Neuronal stem cell (in vitro differentiated cells): ENCODE measurements around the gene SPACDR.

Experiments
- DNase-seq: peaks from one replicate; pipeline ENCODE4 v3.0.0-alpha.2; 2013; ENCODE audit warnings: low spot score
- H2AFZ ChIP-seq: one replicate; pipeline ENCODE4 v1.6.1; 2013; ENCODE audit warnings: mild to moderate bottlenecking, low read length, inconsistent platforms
- H2AK5ac ChIP-seq: 2 replicates; pipeline ENCODE4 v1.6.1; 2013; ENCODE audit warnings: low read depth, mild to moderate bottlenecking, inconsistent platforms, low read length, moderate library complexity, mixed read lengths
- H2BK120ac ChIP-seq: 2 replicates; pipeline ENCODE4 v1.6.1; 2013; ENCODE audit warnings: low read depth, mild to moderate bottlenecking, inconsistent platforms, low read length, moderate library complexity, mixed read lengths
- H2BK12ac ChIP-seq: one replicate; pipeline ENCODE4 v1.6.1; 2013; ENCODE audit warnings: low read length, inconsistent platforms
- H2BK15ac ChIP-seq: 2 replicates; pipeline ENCODE4 v1.6.1; 2013; ENCODE audit warnings: mild to moderate bottlenecking, low read length, inconsistent platforms, mixed read lengths
- H2BK5ac ChIP-seq: one replicate; pipeline ENCODE4 v1.6.1; 2013; ENCODE audit warnings: inconsistent platforms, mild to moderate bottlenecking, low read length, moderate library complexity
- H3K14ac ChIP-seq: one replicate; pipeline ENCODE4 v1.6.1; 2013; ENCODE audit warnings: low read length, inconsistent platforms
- H3K18ac ChIP-seq: 2 replicates; pipeline ENCODE4 v1.6.1; 2013; ENCODE audit warnings: low read length, inconsistent platforms
- H3K23ac ChIP-seq: 2 replicates; pipeline ENCODE4 v1.6.1; 2013; ENCODE audit warnings: low read depth, mild to moderate bottlenecking, mixed read lengths, low read length, inconsistent platforms; ENCODE audit not compliant: poor library complexity
- H3K27ac ChIP-seq: replicated peaks from 3 replicates; pipeline ENCODE4 v1.5.1; 2013; ENCODE audit warnings: low read length, inconsistent platforms
- H3K27me3 ChIP-seq, 3 experiments: 2 replicates each; pipeline ENCODE4 v1.6.1; 2013; ENCODE audit warnings: low read length in 3 of 3, mild to moderate bottlenecking in 2 of 3, inconsistent platforms in 1 of 3, low read depth in 1 of 3, mixed read lengths in 1 of 3, moderate library complexity in 1 of 3; ENCODE audit not compliant: control insufficient read depth in 3 of 3, insufficient read depth in 3 of 3
- H3K36me3 ChIP-seq, 2 donors: replicated peaks in 1 of 2; 2 replicates each; pipeline ENCODE4 v1.6.1; 2013; ENCODE audit warnings: low read length in 2 of 2; ENCODE audit not compliant: control insufficient read depth in 2 of 2, insufficient read depth in 2 of 2
- H3K4ac ChIP-seq: 2 replicates; pipeline ENCODE4 v1.6.1; 2013; ENCODE audit warnings: inconsistent platforms, mild to moderate bottlenecking, low read length, moderate library complexity
- H3K4me1 ChIP-seq, 2 donors: 1 replicate in 1 of 2; 2 replicates in 1 of 2; pipeline ENCODE4 v1.6.1; 2013; ENCODE audit warnings: low read length in 2 of 2, low read depth in 1 of 2; ENCODE audit not compliant: control insufficient read depth in 2 of 2, insufficient read depth in 1 of 2
- H3K4me2 ChIP-seq: one replicate; pipeline ENCODE4 v1.6.1; 2013; ENCODE audit warnings: mild to moderate bottlenecking, low read length, inconsistent platforms; ENCODE audit not compliant: insufficient read depth, poor library complexity, severe bottlenecking
- H3K4me3 ChIP-seq, 2 donors: 2 replicates each; pipeline ENCODE4 v1.5.1; 2013; ENCODE audit warnings: low read length in 2 of 2, mild to moderate bottlenecking in 2 of 2, inconsistent platforms in 1 of 2, moderate library complexity in 1 of 2
- H3K79me1 ChIP-seq: one replicate; pipeline ENCODE4 v1.6.1; 2013; ENCODE audit warnings: low read depth, mild to moderate bottlenecking, inconsistent platforms, low read length, moderate library complexity
- H3K9ac ChIP-seq: one replicate; pipeline ENCODE4 v1.6.1; 2013; ENCODE audit warnings: mild to moderate bottlenecking, low read depth, low read length, inconsistent platforms; ENCODE audit not compliant: poor library complexity
- H3K9me3 ChIP-seq, 2 donors: replicated peaks in 1 of 2; 2 replicates each; pipeline versions ENCODE3 to v1.6.1; 2013; ENCODE audit warnings: low read length in 2 of 2, mild to moderate bottlenecking in 2 of 2, inconsistent platforms in 1 of 2, low read depth in 1 of 2, mixed read lengths in 1 of 2, moderate library complexity in 1 of 2; ENCODE audit not compliant: control insufficient read depth in 2 of 2, insufficient read depth in 1 of 2
- H4K8ac ChIP-seq: one replicate; pipeline ENCODE4 v1.6.1; 2013; ENCODE audit warnings: low read depth, mild to moderate bottlenecking, inconsistent platforms, low read length, moderate library complexity
- H4K91ac ChIP-seq: one replicate; pipeline ENCODE4 v1.6.1; 2013; ENCODE audit warnings: low read length, low read depth, mild to moderate bottlenecking, inconsistent platforms; ENCODE audit not compliant: poor library complexity
- WGBS, 2 donors: extraction: QIAGEN DNeasy Blood & Tissue Kit; methylation state at CpG; one replicate each; pipeline ENCODE4 v1.1.7; 2013; ENCODE audit warnings: missing lambda C conversion rate in 2 of 2, mixed read lengths in 1 of 2; ENCODE audit not compliant: insufficient read length in 2 of 2, insufficient replicate concordance in 1 of 2; ENCODE audit errors: extremely low coverage in 2 of 2; 5-methylcytosine and 5-hydroxymethylcytosine counted together

SPACDR gene

GRCh38 chr7:100476101-100476780, 12.2 kb upstream of the SPACDR start:
- no peak overlapping the region for H3K18ac ChIP-seq
- WGBS, 2 donors, result no CpG with 5 or more reads among the region's 6 CpGs
- H2BK5ac ChIP-seq, result no peak overlapping the region
- H2BK15ac ChIP-seq, result no peak overlapping the region
- no peak overlapping the region for H2AK5ac ChIP-seq
- peak overlapping the region; percentile 55 for H3K9ac ChIP-seq
- no peak overlapping the region for H3K4me2 ChIP-seq
- H3K27ac ChIP-seq, result no peak overlapping the region
- peaks cover 6 to 24% of the 10 kb centered on the region in 2 donors for H3K4me1 ChIP-seq
- H3K27me3 ChIP-seq, result no peaks in the 10 kb centered on the region
- H3K23ac ChIP-seq, result no peak overlapping the region
- no peak overlapping the region for H4K8ac ChIP-seq
- no peak overlapping the region for H2AFZ ChIP-seq
- no peak for DNase-seq
- peaks cover 7% of the 10 kb centered on the region for H3K79me1 ChIP-seq
- no peaks in the 10 kb centered on the region for H3K9me3 ChIP-seq
- H2BK120ac ChIP-seq, result no peak overlapping the region
- no peak overlapping the region for H4K91ac ChIP-seq
- H3K36me3 ChIP-seq, result peaks cover 2 to 31% of the 10 kb centered on the region in 2 donors
- H3K14ac ChIP-seq, result no peak overlapping the region
- H2BK12ac ChIP-seq, result no peak overlapping the region
- peak overlapping the region in 1 of 2 donors; percentile 21 for H3K4me3 ChIP-seq
- H3K4ac ChIP-seq, result no peak overlapping the region

DNA sequence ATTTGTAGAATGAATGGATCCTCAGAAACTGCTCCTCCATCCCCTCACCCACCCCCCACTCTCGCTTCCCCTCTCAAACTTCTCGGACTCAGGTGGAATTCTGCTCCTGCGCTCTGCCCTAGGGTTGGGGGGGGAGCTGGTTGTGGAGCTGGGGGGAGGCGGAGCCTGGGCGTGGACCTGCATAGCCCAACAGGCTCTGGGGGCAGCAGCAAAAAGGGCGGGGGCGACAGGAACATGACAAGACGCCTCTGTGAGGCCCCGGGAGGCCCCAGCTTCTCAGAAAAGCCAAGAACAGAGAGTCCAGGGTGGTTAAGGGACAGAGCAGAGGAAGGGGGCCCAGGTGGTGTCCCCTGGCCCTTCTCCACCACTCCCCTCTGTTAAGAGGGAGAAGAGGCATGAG, 11.5 kb upstream of the SPACDR start:
- Histone ChIP-seq H3K27ac (no peak overlapping the region), H3K9me3 (no peaks in the 10 kb centered on the region), H4K8ac (no peak overlapping the region), H3K4me1 (peaks cover 6 to 24% of the 10 kb centered on the region in 2 donors), H3K9ac (peak overlapping the region; percentile 72), H2BK120ac (no peak overlapping the region), H3K4me2 (no peak overlapping the region), H3K27me3 (no peaks in the 10 kb centered on the region), H3K79me1 (peaks cover 7% of the 10 kb centered on the region), H2BK12ac (no peak overlapping the region), H2BK5ac (no peak overlapping the region), H2AFZ (no peak overlapping the region), H3K4me3 (no peak overlapping the region), H4K91ac (no peak overlapping the region), H2BK15ac (no peak overlapping the region), H3K36me3 (peaks cover 4 to 35% of the 10 kb centered on the region in 2 donors), H3K23ac (no peak overlapping the region), H3K18ac (no peak overlapping the region), H2AK5ac (no peak overlapping the region), H3K14ac (no peak overlapping the region), H3K4ac (no peak overlapping the region)
- DNase-seq, result no peak
- no CpG with 5 or more reads among the region's 9 CpGs for WGBS, 2 donors

GRCh38 chr7:100472854-100473499, 8.9 kb upstream of the SPACDR start:
- no peak overlapping the region for H3K27ac ChIP-seq
- no peak overlapping the region for H2BK5ac ChIP-seq
- H3K4ac ChIP-seq, result no peak overlapping the region
- no peak overlapping the region for H2BK12ac ChIP-seq
- H3K4me2 ChIP-seq, result no peak overlapping the region
- no peak overlapping the region for H4K91ac ChIP-seq
- DNase-seq, result no peak
- H3K79me1 ChIP-seq, result peaks cover 5% of the 10 kb centered on the region
- H2BK120ac ChIP-seq, result no peak overlapping the region
- H3K9me3 ChIP-seq, result no peaks in the 10 kb centered on the region
- H2AFZ ChIP-seq, result no peak overlapping the region
- H3K23ac ChIP-seq, result peak overlapping the region; percentile 31
- no peaks in the 10 kb centered on the region for H3K27me3 ChIP-seq
- no peak overlapping the region for H3K9ac ChIP-seq
- H4K8ac ChIP-seq, result no peak overlapping the region
- H2BK15ac ChIP-seq, result no peak overlapping the region
- H3K14ac ChIP-seq, result no peak overlapping the region
- H3K18ac ChIP-seq, result no peak overlapping the region
- no peak overlapping the region for H2AK5ac ChIP-seq
- peaks cover 6 to 38% of the 10 kb centered on the region in 2 donors for H3K36me3 ChIP-seq
- no peak overlapping the region for H3K4me3 ChIP-seq
- H3K4me1 ChIP-seq, result peaks cover 9 to 24% of the 10 kb centered on the region in 2 donors
- no CpG with 5 or more reads among the region's 14 CpGs for WGBS, 2 donors

- Histone ChIP-seq H2BK12ac (peak overlapping the region; percentile 16), H4K91ac (no peak overlapping the region), H2AK5ac (no peak overlapping the region), H3K79me1 (peaks cover 4% of the 10 kb centered on the region), H3K4me1 (peaks cover 9 to 23% of the 10 kb centered on the region in 2 donors), H3K36me3 (peaks cover 6 to 45% of the 10 kb centered on the region in 2 donors), H3K9ac (no peak overlapping the region), H3K27ac (no peak overlapping the region), H3K18ac (peak overlapping the region; percentile 71), H3K23ac (peak overlapping the region; percentile 65), H2BK5ac (peak overlapping the region; percentile 53), H2BK15ac (no peak overlapping the region), H3K4me3 (no peak overlapping the region), H2BK120ac (no peak overlapping the region), H3K14ac (no peak overlapping the region), H3K27me3 (no peaks in the 10 kb centered on the region), H3K9me3 (no peaks in the 10 kb centered on the region), H3K4me2 (no peak overlapping the region), H4K8ac (no peak overlapping the region), H2AFZ (no peak overlapping the region), H3K4ac (no peak overlapping the region)
- WGBS, 2 donors, result no CpG with 5 or more reads among the region's 16 CpGs
- no peak for DNase-seq
Observed at GRCh38 chr7:100472121-100472851, 8.2 kb upstream of the SPACDR start.
